ENCODE results near the gene VSNL1. TPM values are rescaled to one million over a fixed set of nuclear protein-coding genes. Genes with fewer than 3 reads are reported as not detected.

VSNL1 gene
- total RNA-seq, 1 donor from 2014 or later: 19.6 TPM

GRCh38 chr2:17636257-17636656 lies 95.8 kb downstream of the VSNL1 start:
- Mint-ChIP-seq H3K27me3 (ENCODE audit: unreplicated experiment) (peaks cover 6% of the 10 kb centered on the region), H3K9me3 (ENCODE audit: unreplicated experiment) (no peaks in the 10 kb centered on the region), H3K4me1 (ENCODE audit: unreplicated experiment) (peaks cover 5% of the 10 kb centered on the region), H3K27ac (ENCODE audit: unreplicated experiment) (no peak overlapping the region), H3K36me3 (ENCODE audit: low read depth, unreplicated experiment) (no peaks in the 10 kb centered on the region), H3K4me3 (ENCODE audit: unreplicated experiment) (no peak overlapping the region)
- no peak for DNase-seq (ENCODE audit: low spot score)
- no peak for TF ChIP-seq CTCF (IDR thresholded peaks at IDR 0.05; ENCODE audit: unreplicated experiment)

DNA sequence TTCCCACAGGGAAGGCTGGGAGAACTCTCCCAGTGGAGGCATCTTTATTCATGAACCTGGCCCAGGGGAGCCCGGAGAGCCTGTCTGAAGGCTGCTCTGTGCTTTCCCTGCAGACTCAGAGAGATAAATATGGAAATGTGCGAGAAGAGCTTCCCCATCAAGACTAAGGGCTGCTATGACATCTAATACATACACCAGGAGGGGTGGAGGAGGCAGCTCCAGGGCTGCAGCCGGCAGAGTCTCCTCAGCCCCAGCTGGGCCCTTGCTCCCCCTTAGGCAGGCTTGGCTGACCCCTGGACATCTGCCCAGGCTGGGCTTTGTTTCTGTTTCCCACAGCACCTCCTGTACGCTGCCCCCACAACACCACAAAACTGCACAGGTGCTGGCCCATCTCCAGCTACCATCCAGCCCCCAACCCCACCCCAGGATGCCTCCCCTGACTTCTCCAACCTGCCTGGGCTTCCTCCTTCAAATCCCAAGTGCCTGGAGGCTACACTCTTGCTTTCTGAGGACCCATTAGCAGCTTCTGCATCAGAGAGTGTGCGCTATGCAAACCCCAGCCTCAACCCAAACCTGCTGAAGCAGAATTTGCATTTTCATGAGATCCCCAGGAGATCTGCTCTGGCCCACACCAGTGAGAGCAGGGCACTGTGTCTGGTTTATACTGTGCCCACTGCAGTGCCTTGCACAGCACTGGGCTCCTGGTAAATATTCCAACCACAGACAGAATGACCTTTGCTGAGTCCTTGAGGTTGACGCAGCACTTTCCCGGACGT lies 96.8 kb downstream of the VSNL1 start:
- H3K9me3 Mint-ChIP-seq (ENCODE audit: unreplicated experiment): no peaks in the 10 kb centered on the region
- no peak for DNase-seq (ENCODE audit: low spot score)
- no peak overlapping the region for H3K4me3 Mint-ChIP-seq (ENCODE audit: unreplicated experiment)
- no peak overlapping the region for H3K27ac Mint-ChIP-seq (ENCODE audit: unreplicated experiment)
- H3K36me3 Mint-ChIP-seq (ENCODE audit: low read depth, unreplicated experiment): no peaks in the 10 kb centered on the region
- peaks cover 5% of the 10 kb centered on the region for H3K4me1 Mint-ChIP-seq (ENCODE audit: unreplicated experiment)
- TF ChIP-seq CTCF (IDR thresholded peaks at IDR 0.05; ENCODE audit: unreplicated experiment): no peak
- peaks cover 9% of the 10 kb centered on the region for H3K27me3 Mint-ChIP-seq (ENCODE audit: unreplicated experiment)

- Mint-ChIP-seq H3K27ac (ENCODE audit: unreplicated experiment) (no peak overlapping the region), H3K4me1 (ENCODE audit: unreplicated experiment) (peaks cover 5% of the 10 kb centered on the region), H3K36me3 (ENCODE audit: low read depth, unreplicated experiment) (peaks cover 4% of the 10 kb centered on the region), H3K9me3 (ENCODE audit: unreplicated experiment) (no peaks in the 10 kb centered on the region), H3K4me3 (ENCODE audit: unreplicated experiment) (no peak overlapping the region), H3K27me3 (ENCODE audit: unreplicated experiment) (peaks cover 9% of the 10 kb centered on the region)
- TF ChIP-seq CTCF (IDR thresholded peaks at IDR 0.05; ENCODE audit: unreplicated experiment): no peak
- DNase-seq (ENCODE audit: low spot score): no peak
Observed at GRCh38 chr2:17638196-17638743, 97.8 kb downstream of the VSNL1 start.

DNA sequence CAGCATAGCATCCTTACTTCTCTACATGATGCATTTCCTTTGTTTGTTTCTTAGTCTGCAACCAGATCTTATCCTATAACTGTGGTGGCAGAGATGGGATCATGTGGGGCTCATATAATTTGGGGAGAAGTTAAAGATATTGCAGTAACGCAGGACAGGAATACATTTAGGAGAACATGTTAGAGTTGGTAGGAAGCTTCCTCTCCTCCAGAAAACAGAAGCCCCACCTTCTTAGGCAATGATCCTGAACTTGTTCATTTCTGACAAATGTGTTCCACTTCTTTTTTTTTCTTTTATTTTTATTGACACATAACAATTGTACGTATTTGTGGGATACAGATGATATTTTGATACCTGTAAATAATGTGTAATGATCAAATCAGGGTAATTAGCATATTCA lies 99.9 kb downstream of the VSNL1 start:
- no peak overlapping the region for H3K4me3 Mint-ChIP-seq (ENCODE audit: unreplicated experiment)
- peaks cover 12% of the 10 kb centered on the region for H3K27me3 Mint-ChIP-seq (ENCODE audit: unreplicated experiment)
- peaks cover 2% of the 10 kb centered on the region for H3K4me1 Mint-ChIP-seq (ENCODE audit: unreplicated experiment)
- peaks cover 4% of the 10 kb centered on the region for H3K36me3 Mint-ChIP-seq (ENCODE audit: low read depth, unreplicated experiment)
- H3K9me3 Mint-ChIP-seq (ENCODE audit: unreplicated experiment): no peaks in the 10 kb centered on the region
- TF ChIP-seq CTCF (IDR thresholded peaks at IDR 0.05; ENCODE audit: unreplicated experiment): no peak
- no peak overlapping the region for H3K27ac Mint-ChIP-seq (ENCODE audit: unreplicated experiment)
- no peak for DNase-seq (ENCODE audit: low spot score)

DNA sequence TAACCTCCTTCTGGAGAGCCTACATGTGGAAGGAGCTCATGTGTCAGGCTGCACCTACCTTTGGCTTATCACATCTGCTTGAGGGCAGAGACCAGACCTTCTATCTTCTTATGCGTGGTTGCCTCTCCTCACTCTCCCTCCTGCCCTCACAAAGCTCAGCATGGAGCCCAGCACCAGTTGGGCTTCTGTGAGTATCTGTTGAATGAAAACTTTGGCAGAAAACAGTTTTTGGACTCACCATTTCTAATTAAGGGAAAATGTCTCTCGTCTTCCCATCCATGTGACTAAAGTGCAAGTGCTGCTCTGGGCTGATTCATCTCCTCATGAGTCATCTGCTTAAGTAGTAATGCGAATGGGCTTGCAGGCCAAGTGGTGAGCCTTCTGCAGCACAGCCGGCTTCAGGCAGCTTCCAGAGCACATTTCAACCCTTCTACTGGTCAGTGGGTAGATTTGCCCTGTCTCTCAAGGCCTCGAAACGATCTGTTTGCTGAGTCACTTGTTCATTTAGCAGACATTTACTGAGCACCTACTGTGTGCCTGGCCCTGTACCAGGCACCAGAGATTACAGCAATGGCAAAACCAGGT lies 102.6 kb downstream of the VSNL1 start:
- no peak for TF ChIP-seq CTCF (IDR thresholded peaks at IDR 0.05; ENCODE audit: unreplicated experiment)
- H3K9me3 Mint-ChIP-seq (ENCODE audit: unreplicated experiment): no peaks in the 10 kb centered on the region
- H3K4me1 Mint-ChIP-seq (ENCODE audit: unreplicated experiment): peaks cover 3% of the 10 kb centered on the region
- no peak for DNase-seq (ENCODE audit: low spot score)
- peaks cover 6% of the 10 kb centered on the region for H3K27me3 Mint-ChIP-seq (ENCODE audit: unreplicated experiment)
- H3K27ac Mint-ChIP-seq (ENCODE audit: unreplicated experiment): no peak overlapping the region
- H3K4me3 Mint-ChIP-seq (ENCODE audit: unreplicated experiment): no peak overlapping the region
- H3K36me3 Mint-ChIP-seq (ENCODE audit: low read depth, unreplicated experiment): peaks cover 4% of the 10 kb centered on the region
